ENCODE data around the gene DAPL1.

GRCh38 chr2:158756331-158756730 lies 38.8 kb upstream of the DAPL1 start:
- no peak for TF ChIP-seq CTCF (IDR thresholded peaks at IDR 0.05)
- no peak for TF ChIP-seq EZH2 (IDR thresholded peaks at IDR 0.05; ENCODE audit: borderline replicate concordance, insufficient read depth, low read depth, low read length, poor library complexity, severe bottlenecking)

All from B cell (primary cell).